Tibial nerve (tissue), 3 donors: ENCODE results near the gene KRTAP11-1.

ENCODE experiments used
- POLR2A ChIP-seq, 2 donors: fragments of 450-650 bp; IDR thresholded peaks; one replicate each; pipeline ENCODE4 v1.6.1; 2017; ENCODE audit warnings: antibody characterized with exemption in 2 of 2, mild to moderate bottlenecking in 2 of 2, moderate library complexity in 2 of 2
- TF ChIP-seq, protein P1 (sequence below), 5 experiments: fragments of 200-600 bp in 3 of 5; fragments of 450-650 bp in 2 of 5; sonication (generic) in 3 of 5; IDR thresholded peaks; one replicate each; pipeline ENCODE4 v1.5.1; 2016 to 2019; ENCODE audit warnings: antibody characterized with exemption in 5 of 5, mild to moderate bottlenecking in 3 of 5, moderate library complexity in 2 of 5

DNA sequence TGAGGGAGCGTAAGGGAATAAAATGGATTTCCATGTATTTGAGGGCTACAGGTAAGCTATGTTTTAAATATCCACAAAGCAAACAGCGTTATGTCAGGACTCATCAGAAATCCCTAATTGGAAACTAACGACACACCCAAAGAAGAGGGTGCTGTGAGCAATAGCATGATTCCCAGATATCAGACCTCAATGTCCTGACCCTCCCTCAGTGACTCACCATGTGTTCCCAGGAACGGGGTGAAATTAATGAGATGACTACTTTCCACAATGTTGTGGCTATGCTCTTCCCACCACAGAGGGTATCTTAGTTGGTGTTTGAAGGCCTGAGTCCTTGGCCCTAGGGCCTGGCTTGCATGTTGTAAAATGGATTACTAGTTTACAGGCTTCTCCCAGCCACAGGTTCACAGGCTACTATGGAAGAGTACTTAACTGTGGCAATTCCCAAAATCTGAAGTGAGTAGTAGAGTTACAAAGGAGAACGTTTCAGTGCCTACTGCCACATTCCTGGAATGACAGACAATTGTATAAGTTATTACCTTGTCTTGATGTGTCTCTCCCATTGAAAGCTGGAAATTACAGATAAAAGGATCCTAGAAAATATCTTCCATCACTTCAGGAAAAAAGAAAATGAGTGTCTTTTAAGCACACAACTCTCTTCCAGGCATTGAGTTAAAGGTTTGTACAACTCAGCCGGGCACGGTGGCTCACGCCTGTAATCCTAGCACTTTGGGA lies 1.7 kb upstream of the KRTAP11-1 start:
- no peak for TF ChIP-seq POLR2A (IDR thresholded peaks at IDR 0.05)
- TF ChIP-seq, protein P1, sequence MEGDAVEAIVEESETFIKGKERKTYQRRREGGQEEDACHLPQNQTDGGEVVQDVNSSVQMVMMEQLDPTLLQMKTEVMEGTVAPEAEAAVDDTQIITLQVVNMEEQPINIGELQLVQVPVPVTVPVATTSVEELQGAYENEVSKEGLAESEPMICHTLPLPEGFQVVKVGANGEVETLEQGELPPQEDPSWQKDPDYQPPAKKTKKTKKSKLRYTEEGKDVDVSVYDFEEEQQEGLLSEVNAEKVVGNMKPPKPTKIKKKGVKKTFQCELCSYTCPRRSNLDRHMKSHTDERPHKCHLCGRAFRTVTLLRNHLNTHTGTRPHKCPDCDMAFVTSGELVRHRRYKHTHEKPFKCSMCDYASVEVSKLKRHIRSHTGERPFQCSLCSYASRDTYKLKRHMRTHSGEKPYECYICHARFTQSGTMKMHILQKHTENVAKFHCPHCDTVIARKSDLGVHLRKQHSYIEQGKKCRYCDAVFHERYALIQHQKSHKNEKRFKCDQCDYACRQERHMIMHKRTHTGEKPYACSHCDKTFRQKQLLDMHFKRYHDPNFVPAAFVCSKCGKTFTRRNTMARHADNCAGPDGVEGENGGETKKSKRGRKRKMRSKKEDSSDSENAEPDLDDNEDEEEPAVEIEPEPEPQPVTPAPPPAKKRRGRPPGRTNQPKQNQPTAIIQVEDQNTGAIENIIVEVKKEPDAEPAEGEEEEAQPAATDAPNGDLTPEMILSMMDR (IDR thresholded peaks at IDR 0.05): no peak
